Measurements from ENCODE around the gene CTNNA1. TPM values are rescaled to one million over a fixed set of nuclear protein-coding genes. Genes with fewer than 3 reads are reported as not detected.
A peak's percentile ranks its signal among the peaks of the same experiment; 100 is the strongest.

Gene CTNNA1
- total RNA-seq, 1 donor, result 327 TPM

DNA sequence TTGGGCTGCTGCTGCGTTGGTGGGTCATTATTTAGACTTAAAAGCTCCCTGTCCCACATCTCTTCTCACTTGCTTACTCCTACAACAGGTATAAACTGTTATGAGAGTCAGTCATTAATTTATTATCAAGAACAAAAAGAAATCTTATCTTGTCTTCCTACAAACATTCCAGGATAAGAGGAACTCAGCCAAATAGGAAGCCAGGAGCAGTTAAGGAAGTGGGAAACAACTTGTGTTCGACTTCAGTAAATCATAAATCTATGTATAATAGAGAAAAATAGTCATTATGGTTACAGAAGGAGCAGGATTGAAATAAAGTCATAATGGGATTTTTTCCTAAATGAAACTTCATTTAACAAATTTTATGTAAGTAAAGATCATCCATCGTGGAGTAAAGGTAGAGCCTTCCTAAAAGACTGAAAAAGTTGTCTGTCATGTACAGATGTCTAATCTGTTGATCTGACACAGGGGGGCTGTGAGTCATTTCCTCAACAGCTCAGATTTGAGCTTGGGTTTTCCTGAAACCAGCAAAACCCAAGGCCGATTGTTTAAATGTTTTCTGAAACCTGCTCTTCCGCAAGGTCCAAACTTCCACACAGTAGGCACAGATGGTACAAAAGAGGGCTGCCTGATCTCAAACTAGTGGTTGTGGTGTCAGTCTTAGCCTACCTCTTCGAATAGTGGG is 147.2 kb downstream of the CTNNA1 start:
- H3K4me3 ChIP-seq (ENCODE audit: low read depth, low read length), result no peak overlapping the region
- no peak for TF ChIP-seq CTCF (IDR thresholded peaks at IDR 0.05; ENCODE audit: insufficient read depth, low read length)
- DNase-seq (ENCODE audit: low read depth), result peak; percentile 19

DNA sequence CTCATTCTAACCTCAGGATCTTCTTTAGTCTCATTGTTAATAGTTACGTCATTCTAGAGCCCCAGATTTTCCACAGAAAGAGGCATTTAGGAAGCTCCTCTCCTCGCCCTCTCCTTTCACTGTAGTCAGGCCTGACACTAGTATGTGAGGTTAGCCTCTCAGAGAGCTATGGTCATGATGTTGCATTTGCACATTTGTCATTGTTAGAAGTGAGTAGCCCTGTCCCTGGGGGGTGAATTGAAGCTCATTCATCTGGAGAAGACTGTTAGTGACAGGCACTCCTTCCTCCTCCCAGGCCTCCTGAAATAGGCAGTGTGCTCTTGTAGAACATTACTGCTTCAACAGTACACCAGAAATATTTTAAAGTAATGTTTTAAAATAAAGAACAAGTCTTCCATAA is 148.5 kb downstream of the CTNNA1 start:
- no peak overlapping the region for H3K4me3 ChIP-seq (ENCODE audit: low read depth, low read length)
- TF ChIP-seq CTCF (IDR thresholded peaks at IDR 0.05; ENCODE audit: insufficient read depth, low read length), result no peak
- DNase-seq (ENCODE audit: low read depth), result no peak

- DNase-seq (ENCODE audit: low read depth), result peak; percentile 41
- no peak for TF ChIP-seq CTCF (IDR thresholded peaks at IDR 0.05; ENCODE audit: insufficient read depth, low read length)
- no peak overlapping the region for H3K4me3 ChIP-seq (ENCODE audit: low read depth, low read length)
These were observed 150.0 kb downstream of the CTNNA1 start for GRCh38 chr5:138903130-138903775.

GRCh38 chr5:138905541-138905940 is 152.3 kb downstream of the CTNNA1 start:
- no peak overlapping the region for H3K4me3 ChIP-seq (ENCODE audit: low read depth, low read length)
- TF ChIP-seq CTCF (IDR thresholded peaks at IDR 0.05; ENCODE audit: insufficient read depth, low read length), result no peak
- no peak for DNase-seq (ENCODE audit: low read depth)

DNA sequence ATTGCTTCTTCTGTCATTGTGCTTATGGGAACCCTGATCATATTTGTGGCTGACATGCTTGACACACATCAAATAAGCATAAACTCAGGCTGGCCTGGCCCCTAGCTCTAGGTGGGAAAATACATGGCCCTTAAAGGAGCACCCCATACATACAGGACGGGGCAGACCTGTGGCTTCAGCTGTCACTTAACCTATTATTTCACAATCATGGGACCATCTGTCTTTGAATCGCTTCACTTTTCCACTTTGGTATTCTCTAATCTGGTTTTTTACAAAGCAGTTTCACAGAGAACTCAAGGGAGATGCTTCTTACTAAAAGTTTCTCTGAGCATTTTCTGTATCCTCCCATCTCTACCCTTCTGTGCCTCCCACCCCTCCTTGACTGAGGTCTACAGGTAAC is 156.5 kb downstream of the CTNNA1 start:
- TF ChIP-seq CTCF (IDR thresholded peaks at IDR 0.05; ENCODE audit: insufficient read depth, low read length), result no peak
- no peak for DNase-seq (ENCODE audit: low read depth)
- H3K4me3 ChIP-seq (ENCODE audit: low read depth, low read length), result no peak overlapping the region

GRCh38 chr5:138910546-138911185 is 157.4 kb downstream of the CTNNA1 start:
- no peak for TF ChIP-seq CTCF (IDR thresholded peaks at IDR 0.05; ENCODE audit: insufficient read depth, low read length)
- H3K4me3 ChIP-seq (ENCODE audit: low read depth, low read length), result no peak overlapping the region
- no peak for DNase-seq (ENCODE audit: low read depth)
